Measurements from ENCODE around the gene EPB41L2. TPM values are rescaled to one million over a fixed set of nuclear protein-coding genes. Genes with fewer than 3 reads are reported as not detected.

EPB41L2 gene
- total RNA-seq, 6 experiments from 2014 or later, result 15.3 to 38.5 (median 24.6) TPM

DNA sequence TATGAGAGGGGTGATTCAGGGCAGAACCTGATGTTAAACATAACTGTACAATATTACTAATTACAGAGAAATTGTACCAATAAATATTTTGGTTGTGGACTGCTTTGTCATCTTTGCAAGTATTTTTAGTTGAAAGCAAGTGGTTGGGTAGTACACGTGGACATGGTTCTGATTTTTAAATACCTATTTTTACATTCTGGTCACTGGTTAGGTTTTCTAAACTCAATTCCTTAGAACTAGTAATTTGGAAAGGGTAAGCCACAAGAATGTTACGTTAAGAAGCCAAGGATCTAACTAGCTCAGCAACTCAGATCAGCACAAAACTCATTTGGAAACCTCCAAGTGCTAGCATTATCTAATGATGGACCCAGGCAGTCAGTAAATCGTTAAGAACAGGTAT, 2.7 kb downstream of the EPB41L2 start:
- intact Hi-C loops (cut with DNase I), result no loop called here
- Histone ChIP-seq H3K27ac (no peak overlapping the region), H3K9me3 (peaks cover 0 to under 1% (median 0%) of the 10 kb centered on the region in 4 donors), H3K4me1 (no peaks in the 10 kb centered on the region), H3K4me3 (no peak overlapping the region), H3K27me3 (no peaks in the 10 kb centered on the region), H3K36me3 (no peaks in the 10 kb centered on the region)
- WGBS (ENCODE audit: insufficient coverage, low coverage, low lambda C conversion rate, missing lambda C conversion rate), result 61% methylated on average over 3 of the region's 3 CpGs
- DNase-seq (no peak), ATAC-seq (no peak)
- TF ChIP-seq POLR2A (IDR thresholded peaks at IDR 0.05), result no peak
- TF ChIP-seq, protein P1, sequence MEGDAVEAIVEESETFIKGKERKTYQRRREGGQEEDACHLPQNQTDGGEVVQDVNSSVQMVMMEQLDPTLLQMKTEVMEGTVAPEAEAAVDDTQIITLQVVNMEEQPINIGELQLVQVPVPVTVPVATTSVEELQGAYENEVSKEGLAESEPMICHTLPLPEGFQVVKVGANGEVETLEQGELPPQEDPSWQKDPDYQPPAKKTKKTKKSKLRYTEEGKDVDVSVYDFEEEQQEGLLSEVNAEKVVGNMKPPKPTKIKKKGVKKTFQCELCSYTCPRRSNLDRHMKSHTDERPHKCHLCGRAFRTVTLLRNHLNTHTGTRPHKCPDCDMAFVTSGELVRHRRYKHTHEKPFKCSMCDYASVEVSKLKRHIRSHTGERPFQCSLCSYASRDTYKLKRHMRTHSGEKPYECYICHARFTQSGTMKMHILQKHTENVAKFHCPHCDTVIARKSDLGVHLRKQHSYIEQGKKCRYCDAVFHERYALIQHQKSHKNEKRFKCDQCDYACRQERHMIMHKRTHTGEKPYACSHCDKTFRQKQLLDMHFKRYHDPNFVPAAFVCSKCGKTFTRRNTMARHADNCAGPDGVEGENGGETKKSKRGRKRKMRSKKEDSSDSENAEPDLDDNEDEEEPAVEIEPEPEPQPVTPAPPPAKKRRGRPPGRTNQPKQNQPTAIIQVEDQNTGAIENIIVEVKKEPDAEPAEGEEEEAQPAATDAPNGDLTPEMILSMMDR (IDR thresholded peaks at IDR 0.05), result no peak

DNA sequence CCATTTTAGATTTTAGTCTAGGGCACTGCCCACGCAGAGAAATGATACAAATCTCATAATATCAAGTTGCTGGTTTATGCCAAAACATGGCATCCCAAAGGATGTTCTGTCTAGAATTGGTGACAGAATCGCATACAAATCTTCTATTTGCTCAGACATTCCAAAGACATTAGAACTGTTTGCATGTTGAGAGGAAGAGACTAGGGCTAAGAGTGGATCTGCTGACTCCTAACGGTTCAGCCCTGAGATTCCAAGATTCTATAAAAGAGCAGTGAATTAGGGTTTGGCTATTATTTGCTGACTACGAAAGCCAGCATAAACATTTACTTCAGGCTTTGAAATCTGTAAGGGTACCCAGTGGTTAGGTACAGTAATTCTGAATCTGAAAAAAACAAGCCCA, 3.6 kb downstream of the EPB41L2 start:
- ATAC-seq (no peak), DNase-seq (no peak)
- Histone ChIP-seq H3K9me3 (peaks cover 0 to 7% (median 0%) of the 10 kb centered on the region in 4 donors), H3K27ac (no peak overlapping the region), H3K4me1 (no peaks in the 10 kb centered on the region), H3K4me3 (no peak overlapping the region), H3K27me3 (no peaks in the 10 kb centered on the region), H3K36me3 (no peaks in the 10 kb centered on the region)
- TF ChIP-seq, protein P1 (IDR thresholded peaks at IDR 0.05), result no peak
- TF ChIP-seq POLR2A (IDR thresholded peaks at IDR 0.05), result no peak
- intact Hi-C loops (cut with DNase I), result no loop called here
- WGBS (ENCODE audit: insufficient coverage, low coverage, low lambda C conversion rate, missing lambda C conversion rate), result 84% methylated on average over 4 of the region's 4 CpGs

DNA sequence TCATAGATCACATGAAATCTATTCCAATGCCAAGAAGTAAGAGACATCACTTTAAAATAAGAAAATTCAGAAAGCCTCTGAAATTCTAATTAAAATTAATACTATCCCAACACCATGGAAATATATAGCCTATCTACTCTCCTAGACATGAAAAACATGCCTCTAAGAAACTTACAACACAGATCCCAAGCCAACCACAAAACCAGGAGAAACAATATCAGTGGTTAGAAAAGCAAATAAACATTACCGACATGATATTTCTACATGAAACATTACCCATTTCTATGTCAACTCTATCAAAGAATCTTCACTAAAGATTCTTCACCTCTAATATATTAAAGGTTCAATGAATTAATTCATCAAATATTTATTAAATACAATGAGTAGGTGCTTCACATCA, 4.8 kb downstream of the EPB41L2 start:
- ATAC-seq, result no peak
- TF ChIP-seq POLR2A (IDR thresholded peaks at IDR 0.05), result no peak
- TF ChIP-seq, protein P1 (IDR thresholded peaks at IDR 0.05), result no peak
- DNase-seq, result no peak
- peaks cover 0 to 10% (median 4%) of the 10 kb centered on the region in 4 donors for H3K9me3 ChIP-seq
- H3K4me3 ChIP-seq, result no peak overlapping the region
- no peak overlapping the region for H3K27ac ChIP-seq
- 71% methylated on average over 1 of the region's 1 CpG for WGBS (ENCODE audit: insufficient coverage, low coverage, low lambda C conversion rate, missing lambda C conversion rate)
- H3K4me1 ChIP-seq, result no peaks in the 10 kb centered on the region
- no peaks in the 10 kb centered on the region for H3K36me3 ChIP-seq
- no peaks in the 10 kb centered on the region for H3K27me3 ChIP-seq
- intact Hi-C loops (cut with DNase I), result no loop called here

DNA sequence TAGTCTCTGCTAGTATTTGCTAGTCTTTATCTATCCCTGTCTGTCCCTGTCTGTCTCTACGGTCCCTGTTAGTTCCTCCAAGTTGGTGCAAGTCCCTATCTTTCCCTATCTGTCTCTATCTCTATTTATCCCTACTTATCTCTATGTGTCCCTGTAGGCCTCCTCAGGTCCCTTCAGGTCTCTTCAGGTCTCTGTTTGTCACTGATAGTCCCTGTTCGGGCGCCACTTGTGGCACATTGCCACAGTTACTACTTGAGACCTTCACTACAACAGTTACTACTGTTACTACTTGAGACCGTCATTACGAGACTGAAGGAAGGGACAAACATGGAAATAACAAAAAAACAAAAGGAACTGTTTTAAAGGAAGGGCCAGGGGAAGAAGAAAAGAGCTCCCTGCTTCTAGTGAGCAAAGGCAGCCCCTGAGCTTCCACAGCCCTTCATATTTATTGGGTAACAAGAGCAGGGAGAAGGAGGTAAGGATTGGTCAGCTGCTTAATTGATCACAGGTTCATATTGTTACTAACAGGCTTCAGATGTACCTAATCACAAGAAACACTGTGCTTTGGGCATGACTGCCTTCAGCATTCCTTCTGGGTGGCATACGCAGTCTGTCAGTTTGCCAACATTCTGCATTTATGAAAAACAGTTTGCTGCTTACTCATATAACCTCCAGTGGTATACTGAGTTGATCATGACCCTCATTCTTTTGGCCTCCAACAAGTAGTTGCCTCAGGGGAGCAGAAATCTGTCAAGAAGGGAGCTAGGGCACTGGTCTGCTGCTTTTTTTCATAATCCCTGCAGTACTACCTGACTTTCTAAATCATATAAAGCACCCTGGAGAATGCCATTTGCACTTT, 8.4 kb downstream of the EPB41L2 start:
- Histone ChIP-seq H3K27me3 (no peaks in the 10 kb centered on the region), H3K4me3 (no peak overlapping the region), H3K27ac (no peak overlapping the region), H3K36me3 (no peaks in the 10 kb centered on the region), H3K4me1 (no peaks in the 10 kb centered on the region), H3K9me3 (peaks cover 0 to 10% (median 4%) of the 10 kb centered on the region in 4 donors)
- no peak for TF ChIP-seq POLR2A (IDR thresholded peaks at IDR 0.05)
- TF ChIP-seq, protein P1 (IDR thresholded peaks at IDR 0.05), result no peak
- intact Hi-C loops (cut with DNase I), result no loop called here
- ATAC-seq (no peak), DNase-seq (no peak)
- WGBS (ENCODE audit: insufficient coverage, low coverage, low lambda C conversion rate, missing lambda C conversion rate), result 86% methylated on average over 4 of the region's 6 CpGs
